ENCODE measurements around the gene AKR1C4. TPM values are rescaled to one million over a fixed set of nuclear protein-coding genes. Genes with fewer than 3 reads are reported as not detected.
"Not testable (repeated sequence)": the region's sequence is repeated elsewhere in the genome, so short reads cannot be mapped to it uniquely, and the experiment has no call there.

AKR1C4 gene
- total and polyA plus RNA-seq, 2 donors from 2014 or later, result not detected

DNA sequence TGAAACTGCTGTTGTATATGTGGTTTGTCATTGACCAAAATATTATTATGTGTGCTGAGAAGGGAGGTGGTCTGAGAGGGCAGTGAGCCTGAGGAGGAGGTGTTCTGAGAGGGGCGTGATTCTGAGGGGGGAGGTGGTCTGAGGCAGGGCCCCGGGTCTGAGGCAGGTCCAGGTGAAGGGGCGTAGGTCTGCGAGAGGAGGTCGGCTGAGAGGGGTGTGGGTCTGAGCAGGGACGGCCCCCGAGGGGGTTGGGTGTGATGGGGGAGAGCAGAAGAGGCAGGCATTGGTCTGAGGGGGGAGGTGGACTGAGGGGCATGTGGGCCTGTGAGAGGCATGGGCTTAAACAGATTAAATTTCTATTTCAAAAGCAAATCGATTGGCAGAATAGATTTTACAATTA is 32.4 kb downstream of the AKR1C4 start:
- no peak overlapping the region for H3K27ac ChIP-seq (ENCODE audit: low read depth in 2 of 2, low read length in 2 of 2)
- DNase-seq, result no peak
- H3K9me3 ChIP-seq (ENCODE audit: control insufficient read depth in 2 of 3, insufficient read depth in 1 of 3, low read length in 3 of 3), result no peaks in the 10 kb centered on the region
- H3K4me3 ChIP-seq (ENCODE audit: low read length in 3 of 3), result no peak overlapping the region
- FAIRE-seq, result no peak
- H3K27me3 ChIP-seq (ENCODE audit: control insufficient read depth, insufficient read depth, low read length), result no peaks in the 10 kb centered on the region
- H3K36me3 ChIP-seq (ENCODE audit: control insufficient read depth in 2 of 3, insufficient read depth in 3 of 3, low read length in 3 of 3), result no peaks in the 10 kb centered on the region
- intact Hi-C loops (cut with DNase I), result no loop called here
- no peaks in the 10 kb centered on the region for H3K4me1 ChIP-seq (ENCODE audit: control insufficient read depth in 2 of 3, insufficient read depth in 2 of 3, low read depth in 1 of 3, low read length in 3 of 3)
- H3K9ac ChIP-seq (ENCODE audit: low read length in 3 of 3), result no peak overlapping the region
- TF ChIP-seq CTCF (IDR thresholded peaks at IDR 0.05; ENCODE audit: borderline replicate concordance, extremely low read depth, insufficient read depth), result no peak

- Histone ChIP-seq H3K27me3 (ENCODE audit: control insufficient read depth, insufficient read depth, low read length) (no peaks in the 10 kb centered on the region), H3K27ac (ENCODE audit: low read depth in 2 of 2, low read length in 2 of 2) (no peak overlapping the region), H3K36me3 (ENCODE audit: control insufficient read depth in 2 of 3, insufficient read depth in 3 of 3, low read length in 3 of 3) (no peaks in the 10 kb centered on the region), H3K9ac (ENCODE audit: low read length in 3 of 3) (no peak overlapping the region), H3K4me1 (ENCODE audit: control insufficient read depth in 2 of 3, insufficient read depth in 2 of 3, low read depth in 1 of 3, low read length in 3 of 3) (no peaks in the 10 kb centered on the region), H3K9me3 (ENCODE audit: control insufficient read depth in 2 of 3, insufficient read depth in 1 of 3, low read length in 3 of 3) (no peaks in the 10 kb centered on the region), H3K4me3 (ENCODE audit: low read length in 3 of 3) (no peak overlapping the region)
- TF ChIP-seq CTCF (IDR thresholded peaks at IDR 0.05; ENCODE audit: borderline replicate concordance, extremely low read depth, insufficient read depth), result no peak
- FAIRE-seq (no peak), DNase-seq (no peak)
- intact Hi-C loops (cut with DNase I), result no loop called here
Measured at GRCh38 chr10:5233324-5233723, 36.7 kb downstream of the AKR1C4 start.

GRCh38 chr10:5234106-5234860 is 37.6 kb downstream of the AKR1C4 start:
- no peak for TF ChIP-seq CTCF (IDR thresholded peaks at IDR 0.05; ENCODE audit: borderline replicate concordance, extremely low read depth, insufficient read depth)
- intact Hi-C loops (cut with DNase I), result no loop called here
- H3K36me3 ChIP-seq (ENCODE audit: control insufficient read depth in 2 of 3, insufficient read depth in 3 of 3, low read length in 3 of 3), result no peaks in the 10 kb centered on the region
- no peak overlapping the region for H3K9ac ChIP-seq (ENCODE audit: low read length in 3 of 3)
- H3K27ac ChIP-seq (ENCODE audit: low read depth in 2 of 2, low read length in 2 of 2), result no peak overlapping the region
- DNase-seq, result no peak
- no peaks in the 10 kb centered on the region for H3K4me1 ChIP-seq (ENCODE audit: control insufficient read depth in 2 of 3, insufficient read depth in 2 of 3, low read depth in 1 of 3, low read length in 3 of 3)
- no peaks in the 10 kb centered on the region for H3K27me3 ChIP-seq (ENCODE audit: control insufficient read depth, insufficient read depth, low read length)
- H3K9me3 ChIP-seq (ENCODE audit: control insufficient read depth in 2 of 3, insufficient read depth in 1 of 3, low read length in 3 of 3), result no peaks in the 10 kb centered on the region
- FAIRE-seq, result no peak
- no peak overlapping the region for H3K4me3 ChIP-seq (ENCODE audit: low read length in 3 of 3)

GRCh38 chr10:5237541-5237940 is 40.9 kb downstream of the AKR1C4 start:
- H3K27me3 ChIP-seq (ENCODE audit: control insufficient read depth, insufficient read depth, low read length); H3K36me3 ChIP-seq (ENCODE audit: control insufficient read depth in 2 of 3, insufficient read depth in 3 of 3, low read length in 3 of 3); H3K27ac ChIP-seq (ENCODE audit: low read depth in 2 of 2, low read length in 2 of 2); H3K9me3 ChIP-seq (ENCODE audit: control insufficient read depth in 2 of 3, insufficient read depth in 1 of 3, low read length in 3 of 3); intact Hi-C loops (cut with DNase I); H3K4me1 ChIP-seq (ENCODE audit: control insufficient read depth in 2 of 3, insufficient read depth in 2 of 3, low read depth in 1 of 3, low read length in 3 of 3); H3K4me3 ChIP-seq (ENCODE audit: low read length in 3 of 3); H3K9ac ChIP-seq (ENCODE audit: low read length in 3 of 3); FAIRE-seq; DNase-seq: not testable (repeated sequence)
